HCT116 (cell line): ENCODE results near the gene WWOX. TPM values are rescaled to one million over a fixed set of nuclear protein-coding genes. Genes with fewer than 3 reads are reported as not detected.

Experiments used
- CTCF ChIP-seq, 3 experiments: fragments of 200-600 bp in 1 of 3; sonication (generic) in 1 of 3; IDR thresholded peaks in 2 of 3; conservative IDR thresholded peaks in 1 of 3; 2 replicates each; pipeline ENCODE4 v1.5.1; 2012 to 2017; ENCODE audit warnings: low read depth in 2 of 3, low read length in 2 of 3, antibody characterized with exemption in 1 of 3, borderline replicate concordance in 1 of 3, control low read depth in 1 of 3, mild to moderate bottlenecking in 1 of 3, mixed read lengths in 1 of 3, mixed run types in 1 of 3, moderate library complexity in 1 of 3; ENCODE audit not compliant: insufficient read depth in 1 of 3
- ELF1 ChIP-seq: IDR thresholded peaks from 2 replicates; pipeline ENCODE4 v1.6.1; 2012; ENCODE audit warnings: low read depth, borderline replicate concordance
- YY1 ChIP-seq: IDR thresholded peaks from 2 replicates; pipeline ENCODE4 v1.6.1; 2011; ENCODE audit warnings: low read length, low read depth, moderate library complexity, mild to moderate bottlenecking; ENCODE audit not compliant: insufficient replicate concordance; ENCODE audit errors: extremely low read depth
- total RNA-seq: library from RNA; stranded (reverse); gene quantifications from one replicate; pipeline ENCODE4 v1.2.1, GENCODE V29; 2021; ENCODE audit not compliant: unreplicated experiment
- TF ChIP-seq, protein P1 (sequence below): IDR thresholded peaks from 2 replicates; pipeline ENCODE4 v1.6.1; 2012

The WWOX gene
- total RNA-seq, 1 experiment from 2014 or later: 13.7 TPM

- no peak for TF ChIP-seq CTCF (IDR thresholded peaks at IDR 0.05 in 2 of 3, conservative IDR thresholded peaks at IDR 0.05 in 1 of 3; ENCODE audit: borderline replicate concordance in 1 of 3, insufficient read depth in 1 of 3, low read depth in 2 of 3, low read length in 2 of 3)
- TF ChIP-seq ELF1: no peak
- TF ChIP-seq YY1: no peak
- TF ChIP-seq, protein P1, sequence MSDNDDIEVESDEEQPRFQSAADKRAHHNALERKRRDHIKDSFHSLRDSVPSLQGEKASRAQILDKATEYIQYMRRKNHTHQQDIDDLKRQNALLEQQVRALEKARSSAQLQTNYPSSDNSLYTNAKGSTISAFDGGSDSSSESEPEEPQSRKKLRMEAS: no peak
- TF ChIP-seq, all 23 proteins: peak for 0
These were observed 1162.6 kb downstream of the WWOX start (continued) for GRCh38 chr16:79261944-79262552.

Other genes with a start within 250 kb of the WWOX start
- gene CLEC3A, start 77.1 kb upstream of the WWOX start, total RNA-seq: not detected